Natural killer cell (primary cell): ENCODE data around the gene KRT28. TPM values are rescaled to one million over a fixed set of nuclear protein-coding genes. Genes with fewer than 3 reads are reported as not detected.
A peak's percentile ranks its signal among the peaks of the same experiment; 100 is the strongest.

Experiments used
- ATAC-seq, 3 donors: fragments of 150-1000 bp in 2 of 3; fragments of 200-7000 bp in 1 of 3; cut with Tn5 transposase; 1 replicate in 1 of 3; 2 replicates in 2 of 3; pipeline ENCODE4 v1.10.0; 2021; ENCODE audit warnings: mild to moderate bottlenecking in 2 of 3, moderate library complexity in 2 of 3
- DNase-seq, 2 donors: peaks; one replicate each; pipeline versions ENCODE4 v3.0.0 to v3.0.0-alpha.2; 2013 to 2021; ENCODE audit warnings: mixed read lengths in 1 of 2
- H3K27ac ChIP-seq: one replicate; pipeline ENCODE4 v1.5.1; 2013; ENCODE audit warnings: mild to moderate bottlenecking, low read length
- H3K27me3 ChIP-seq: one replicate; pipeline ENCODE4 v1.6.1; 2013; ENCODE audit warnings: low read length; ENCODE audit not compliant: control insufficient read depth, insufficient read depth
- H3K36me3 ChIP-seq: one replicate; pipeline ENCODE4 v1.6.1; 2013; ENCODE audit warnings: low read length; ENCODE audit not compliant: control insufficient read depth, insufficient read depth
- H3K4me1 ChIP-seq: one replicate; pipeline ENCODE4 v1.6.1; 2013; ENCODE audit warnings: low read length; ENCODE audit not compliant: control insufficient read depth, insufficient read depth
- H3K4me3 ChIP-seq: one replicate; pipeline ENCODE4 v1.5.1; 2013; ENCODE audit warnings: low read length
- H3K9me3 ChIP-seq: one replicate; pipeline ENCODE4 v1.6.1; 2013; ENCODE audit warnings: low read length; ENCODE audit not compliant: control insufficient read depth, insufficient read depth
- H3K27ac Mint-ChIP-seq, 2 donors: one replicate each; pipeline ENCODE4 v1.8.0; 2022; ENCODE audit warnings: mild to moderate bottlenecking in 2 of 2, mixed read lengths in 2 of 2, moderate library complexity in 1 of 2
- H3K27me3 Mint-ChIP-seq, 2 donors: one replicate each; pipeline ENCODE4 v1.8.0; 2022; ENCODE audit warnings: low read depth in 2 of 2, mixed read lengths in 2 of 2
- H3K36me3 Mint-ChIP-seq: one replicate; pipeline ENCODE4 v1.8.0; 2022; ENCODE audit warnings: mixed read lengths
- H3K4me1 Mint-ChIP-seq, 2 donors: one replicate each; pipeline ENCODE4 v1.8.0; 2022; ENCODE audit warnings: mixed read lengths in 2 of 2
- H3K4me3 Mint-ChIP-seq: one replicate; pipeline ENCODE4 v1.8.0; 2022; ENCODE audit warnings: mild to moderate bottlenecking, moderate library complexity, mixed read lengths
- H3K9me3 Mint-ChIP-seq, 2 donors: one replicate each; pipeline ENCODE4 v1.8.0; 2022; ENCODE audit warnings: mixed read lengths in 2 of 2
- CTCF ChIP-seq: fragments of 200-600 bp; IDR thresholded peaks from one replicate; pipeline ENCODE4 v1.8.0; 2022; ENCODE audit warnings: antibody characterized with exemption
- WGBS: methylation state at CpG from one replicate; pipeline ENCODE4 v1.1.7; 2013; ENCODE audit warnings: missing lambda C conversion rate; ENCODE audit not compliant: insufficient coverage; 5-methylcytosine and 5-hydroxymethylcytosine counted together
- intact Hi-C: fragments of 100-400 bp; cut with micrococcal nuclease; formaldehyde crosslinking; loops from one replicate; pipeline ENCODE4 v1.14.2; 2022
- total RNA-seq, 4 donors: library from RNA; stranded (reverse); fragments of 120-200 nt in 1 of 4; gene quantifications; one replicate each; pipeline versions ENCODE4 v1.2.3 to v1.2.4, GENCODE V29; 2013 to 2022

Gene KRT28
- total RNA-seq, 3 donors from 2014 or later (not counting 1 experiment from before 2014, with no cell fraction given), result not detected

- Mint-ChIP-seq H3K9me3 (peaks cover 4 to 5% of the 10 kb centered on the region in 2 donors), H3K4me1 (peaks cover 11 to 19% of the 10 kb centered on the region in 2 donors), H3K36me3 (peaks cover 11% of the 10 kb centered on the region), H3K4me3 (peak overlapping the region; percentile 98), H3K27ac (peak overlapping the region; percentile 88 to 94), H3K27me3 (peaks cover 14 to 24% of the 10 kb centered on the region in 2 donors)
- Histone ChIP-seq H3K27ac (peak overlapping the region; percentile 83), H3K27me3 (peaks cover 3% of the 10 kb centered on the region), H3K4me3 (peak overlapping the region; percentile 85), H3K36me3 (peaks cover 4% of the 10 kb centered on the region), H3K4me1 (peaks cover 3% of the 10 kb centered on the region), H3K9me3 (no peaks in the 10 kb centered on the region)
- ATAC-seq (peak; percentile 87 to 90 (median 88)), DNase-seq (peak; percentile 81 to 91)
- 2% methylated on average over 73 of the region's 73 CpGs for WGBS
- TF ChIP-seq CTCF, result no peak
- intact Hi-C loops, result no loop called here
Measured at GRCh38 chr17:40818733-40819527, 19.2 kb upstream of the KRT28 start.

GRCh38 chr17:40818343-40818732 lies 18.6 kb upstream of the KRT28 start:
- H3K9me3 ChIP-seq, result no peaks in the 10 kb centered on the region
- H3K27me3 Mint-ChIP-seq, result peaks cover 17 to 27% of the 10 kb centered on the region in 2 donors
- peak overlapping the region; percentile 85 for H3K4me3 ChIP-seq
- H3K4me1 Mint-ChIP-seq, result peaks cover 11 to 19% of the 10 kb centered on the region in 2 donors
- H3K27me3 ChIP-seq, result peaks cover 7% of the 10 kb centered on the region
- TF ChIP-seq CTCF, result no peak
- peak overlapping the region; percentile 88 to 94 for H3K27ac Mint-ChIP-seq
- intact Hi-C loops, result no loop called here
- 17% methylated on average over 6 of the region's 7 CpGs for WGBS
- H3K27ac ChIP-seq, result peak overlapping the region; percentile 83
- peaks cover 11% of the 10 kb centered on the region for H3K36me3 Mint-ChIP-seq
- DNase-seq (no peak), ATAC-seq (no peak)
- peaks cover 3% of the 10 kb centered on the region for H3K4me1 ChIP-seq
- H3K9me3 Mint-ChIP-seq, result peaks cover 4 to 5% of the 10 kb centered on the region in 2 donors
- peak overlapping the region; percentile 98 for H3K4me3 Mint-ChIP-seq
- H3K36me3 ChIP-seq, result peaks cover 4% of the 10 kb centered on the region

GRCh38 chr17:40817103-40817682 lies 17.4 kb upstream of the KRT28 start:
- Mint-ChIP-seq H3K4me1 (peaks cover 11 to 19% of the 10 kb centered on the region in 2 donors), H3K27me3 (peaks cover 22 to 30% of the 10 kb centered on the region in 2 donors)
- 97% methylated on average over 4 of the region's 4 CpGs for WGBS

More at GRCh38 chr17:40817103-40817682, 17.4 kb upstream of the KRT28 start:
- H3K9me3 ChIP-seq, result no peaks in the 10 kb centered on the region
- TF ChIP-seq CTCF, result no peak
- ATAC-seq, result no peak
- Mint-ChIP-seq H3K9me3 (peaks cover 4 to 5% of the 10 kb centered on the region in 2 donors), H3K36me3 (peaks cover 11% of the 10 kb centered on the region), H3K4me3 (peak overlapping the region; percentile 98), H3K27ac (peak overlapping the region in 1 of 2 donors; percentile 94)
- no peak overlapping the region for H3K4me3 ChIP-seq
- H3K27ac ChIP-seq, result no peak overlapping the region
- intact Hi-C loops, result no loop called here
- peaks cover 3% of the 10 kb centered on the region for H3K4me1 ChIP-seq
- DNase-seq, result no peak
- peaks cover 4% of the 10 kb centered on the region for H3K36me3 ChIP-seq
- peaks cover 17% of the 10 kb centered on the region for H3K27me3 ChIP-seq
